T-helper 1 cell treated with Interleukin-12 subunit alpha and Interleukin-12 subunit beta and Interleukin-4 antibody, amounts not matched to agents 30 μg/mL and 1 μg/mL, for 36 hours (primary cell): ENCODE results near the gene PPP1R9B.

ENCODE experiments used
- H3K27ac Mint-ChIP-seq: one replicate; pipeline ENCODE4 v1.8.0; 2021; ENCODE audit warnings: mild to moderate bottlenecking, mixed read lengths
- H3K27me3 Mint-ChIP-seq: one replicate; pipeline ENCODE4 v1.8.0; 2021; ENCODE audit warnings: low read depth, mixed read lengths
- H3K36me3 Mint-ChIP-seq: one replicate; pipeline ENCODE4 v1.8.0; 2021; ENCODE audit warnings: low read depth, mixed read lengths
- H3K4me1 Mint-ChIP-seq: one replicate; pipeline ENCODE4 v1.8.0; 2021; ENCODE audit warnings: low read depth, mixed read lengths
- H3K4me3 Mint-ChIP-seq: one replicate; pipeline ENCODE4 v1.8.0; 2021; ENCODE audit warnings: mild to moderate bottlenecking, moderate library complexity, mixed read lengths
- H3K9me3 Mint-ChIP-seq: one replicate; pipeline ENCODE4 v1.8.0; 2021; ENCODE audit warnings: mixed read lengths

PPP1R9B gene

GRCh38 chr17:50181591-50182560 is 31.4 kb upstream of the PPP1R9B start:
- Mint-ChIP-seq H3K4me3 (no peak overlapping the region), H3K4me1 (peaks cover 26% of the 10 kb centered on the region), H3K27me3 (peaks cover 8% of the 10 kb centered on the region), H3K27ac (no peak overlapping the region), H3K36me3 (no peaks in the 10 kb centered on the region), H3K9me3 (no peaks in the 10 kb centered on the region)

GRCh38 chr17:50181144-50181543 is 30.7 kb upstream of the PPP1R9B start:
- H3K27me3 Mint-ChIP-seq = peaks cover 8% of the 10 kb centered on the region
- no peak overlapping the region for H3K27ac Mint-ChIP-seq
- no peaks in the 10 kb centered on the region for H3K36me3 Mint-ChIP-seq

DNA sequence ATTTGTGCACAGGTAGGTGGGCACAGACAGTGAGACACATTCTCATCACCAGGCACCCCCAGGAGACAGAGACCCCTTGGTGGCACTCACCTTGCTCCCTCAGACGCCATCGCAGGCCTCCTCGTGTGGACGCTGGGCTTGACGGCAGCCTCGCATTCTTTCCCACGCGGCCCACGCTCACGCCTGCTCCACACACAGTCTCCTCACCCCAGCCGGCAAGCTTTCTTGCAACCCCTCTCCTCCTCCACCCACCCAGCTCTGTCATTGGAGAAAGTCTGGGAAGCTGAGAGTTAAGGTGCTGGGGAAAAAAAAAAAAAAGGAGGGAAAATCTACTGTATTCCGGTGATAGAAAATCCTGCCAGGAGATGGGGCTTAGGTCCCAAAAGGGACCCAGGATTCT is 30.1 kb upstream of the PPP1R9B start:
- no peaks in the 10 kb centered on the region for H3K9me3 Mint-ChIP-seq
- no peak overlapping the region for H3K27ac Mint-ChIP-seq
- peaks cover 8% of the 10 kb centered on the region for H3K27me3 Mint-ChIP-seq
- no peaks in the 10 kb centered on the region for H3K36me3 Mint-ChIP-seq
- H3K4me3 Mint-ChIP-seq = no peak overlapping the region
- peaks cover 26% of the 10 kb centered on the region for H3K4me1 Mint-ChIP-seq

More at GRCh38 chr17:50181144-50181543, 30.7 kb upstream of the PPP1R9B start:
- peaks cover 26% of the 10 kb centered on the region for H3K4me1 Mint-ChIP-seq
- no peak overlapping the region for H3K4me3 Mint-ChIP-seq
- no peaks in the 10 kb centered on the region for H3K9me3 Mint-ChIP-seq

GRCh38 chr17:50180111-50180510 is 29.6 kb upstream of the PPP1R9B start:
- H3K4me1 Mint-ChIP-seq = peaks cover 26% of the 10 kb centered on the region
- H3K27me3 Mint-ChIP-seq = peaks cover 8% of the 10 kb centered on the region
- H3K4me3 Mint-ChIP-seq = no peak overlapping the region
- no peaks in the 10 kb centered on the region for H3K36me3 Mint-ChIP-seq
- H3K9me3 Mint-ChIP-seq = no peaks in the 10 kb centered on the region
- H3K27ac Mint-ChIP-seq = peak overlapping the region; percentile 17

- Mint-ChIP-seq H3K27ac (no peak overlapping the region), H3K36me3 (no peaks in the 10 kb centered on the region), H3K9me3 (no peaks in the 10 kb centered on the region), H3K27me3 (peaks cover 8% of the 10 kb centered on the region), H3K4me3 (peak overlapping the region; percentile 6), H3K4me1 (peaks cover 17% of the 10 kb centered on the region)
These were observed 27.7 kb upstream of the PPP1R9B start for GRCh38 chr17:50177983-50178834.

DNA sequence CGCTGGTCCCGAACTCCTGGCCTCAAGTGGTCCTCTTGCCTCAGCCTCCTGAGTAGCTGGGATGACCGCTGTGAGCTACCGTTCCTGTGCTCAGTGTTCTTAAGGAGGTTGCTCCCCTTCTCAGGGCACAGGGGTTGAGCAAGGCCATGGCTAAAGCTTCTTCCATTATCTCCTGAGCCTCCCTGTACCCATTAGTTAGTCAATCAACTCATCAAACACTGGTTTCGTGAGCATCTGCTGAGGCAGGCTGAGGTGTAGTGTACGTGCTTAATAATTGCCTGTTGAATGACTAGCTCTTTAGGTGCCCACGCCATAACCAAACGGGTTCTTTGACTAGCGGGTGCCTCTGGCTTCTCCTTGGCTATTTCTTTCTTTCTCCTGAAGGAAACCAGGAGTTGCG is 27.0 kb upstream of the PPP1R9B start:
- Mint-ChIP-seq H3K4me1 (peaks cover 13% of the 10 kb centered on the region), H3K9me3 (no peaks in the 10 kb centered on the region), H3K27ac (no peak overlapping the region), H3K27me3 (peaks cover 8% of the 10 kb centered on the region), H3K4me3 (no peak overlapping the region), H3K36me3 (no peaks in the 10 kb centered on the region)

GRCh38 chr17:50176559-50177357 is 26.3 kb upstream of the PPP1R9B start:
- no peak overlapping the region for H3K27ac Mint-ChIP-seq
- H3K36me3 Mint-ChIP-seq = no peaks in the 10 kb centered on the region
- H3K4me3 Mint-ChIP-seq = no peak overlapping the region

DNA sequence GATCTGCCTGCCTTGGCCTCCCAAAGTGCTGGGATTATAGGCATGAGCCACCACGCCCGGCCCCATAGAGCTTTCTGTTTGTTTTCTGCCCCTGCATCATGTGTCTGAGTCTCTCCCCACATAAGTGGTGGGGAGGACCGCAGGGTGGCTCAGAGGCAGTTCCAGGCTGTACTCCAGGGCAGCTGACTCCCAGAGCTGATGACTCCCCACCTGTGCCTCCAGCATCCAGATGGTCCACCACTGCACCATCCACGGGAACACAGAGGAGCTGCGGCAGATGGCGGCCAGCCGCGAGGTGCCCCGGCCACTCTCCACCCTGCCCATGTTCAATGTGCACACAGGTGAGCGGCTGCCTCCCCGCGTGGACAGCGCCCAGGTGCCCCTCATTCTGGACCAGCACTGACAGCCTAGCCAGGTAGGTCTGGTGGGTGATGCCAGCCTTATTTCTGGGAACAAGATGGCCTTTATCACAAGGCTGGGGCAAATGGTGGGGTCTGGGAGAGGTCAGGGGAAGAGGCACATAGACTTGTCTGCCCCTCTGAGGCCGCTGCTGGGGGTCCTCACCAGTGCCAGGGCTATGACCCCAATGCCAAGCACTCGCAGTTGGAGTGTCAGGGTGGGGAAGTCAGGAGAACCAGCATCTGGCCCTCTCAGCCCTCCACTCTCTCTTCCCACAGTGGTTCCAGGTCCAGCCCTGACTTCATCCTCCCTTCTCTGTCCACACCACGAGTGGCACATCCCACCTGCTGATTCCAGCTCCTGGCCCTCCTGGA is 24.7 kb upstream of the PPP1R9B start:
- Mint-ChIP-seq H3K36me3 (no peaks in the 10 kb centered on the region), H3K4me1 (peaks cover 11% of the 10 kb centered on the region), H3K9me3 (no peaks in the 10 kb centered on the region), H3K27ac (no peak overlapping the region), H3K27me3 (peaks cover 4% of the 10 kb centered on the region), H3K4me3 (no peak overlapping the region)

More at GRCh38 chr17:50176559-50177357, 26.3 kb upstream of the PPP1R9B start:
- Mint-ChIP-seq H3K4me1 (peaks cover 10% of the 10 kb centered on the region), H3K9me3 (no peaks in the 10 kb centered on the region), H3K27me3 (peaks cover 7% of the 10 kb centered on the region)

DNA sequence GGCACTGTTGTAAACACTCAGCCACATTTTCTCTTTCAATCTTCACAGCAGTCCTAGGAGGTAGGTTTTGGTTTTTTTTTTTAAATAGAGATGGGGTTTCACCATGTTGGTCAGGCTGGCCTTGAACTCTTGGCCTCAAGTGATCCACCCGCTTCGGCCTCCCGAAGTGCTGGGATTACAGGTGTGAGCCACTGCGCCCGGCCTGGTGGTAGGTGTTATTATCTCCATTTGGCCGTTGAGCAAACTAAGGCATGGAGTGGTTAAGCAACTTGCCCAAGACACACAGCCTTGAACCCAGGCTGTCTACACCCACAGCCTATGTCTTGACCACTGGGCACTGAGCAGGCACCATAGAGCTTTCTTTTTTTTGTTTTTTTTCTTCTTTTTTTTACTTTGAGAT is 24.0 kb upstream of the PPP1R9B start:
- peaks cover 5% of the 10 kb centered on the region for H3K27me3 Mint-ChIP-seq
- H3K9me3 Mint-ChIP-seq = no peaks in the 10 kb centered on the region
- no peak overlapping the region for H3K4me3 Mint-ChIP-seq
- no peak overlapping the region for H3K27ac Mint-ChIP-seq
- H3K36me3 Mint-ChIP-seq = no peaks in the 10 kb centered on the region
- H3K4me1 Mint-ChIP-seq = peaks cover 11% of the 10 kb centered on the region

DNA sequence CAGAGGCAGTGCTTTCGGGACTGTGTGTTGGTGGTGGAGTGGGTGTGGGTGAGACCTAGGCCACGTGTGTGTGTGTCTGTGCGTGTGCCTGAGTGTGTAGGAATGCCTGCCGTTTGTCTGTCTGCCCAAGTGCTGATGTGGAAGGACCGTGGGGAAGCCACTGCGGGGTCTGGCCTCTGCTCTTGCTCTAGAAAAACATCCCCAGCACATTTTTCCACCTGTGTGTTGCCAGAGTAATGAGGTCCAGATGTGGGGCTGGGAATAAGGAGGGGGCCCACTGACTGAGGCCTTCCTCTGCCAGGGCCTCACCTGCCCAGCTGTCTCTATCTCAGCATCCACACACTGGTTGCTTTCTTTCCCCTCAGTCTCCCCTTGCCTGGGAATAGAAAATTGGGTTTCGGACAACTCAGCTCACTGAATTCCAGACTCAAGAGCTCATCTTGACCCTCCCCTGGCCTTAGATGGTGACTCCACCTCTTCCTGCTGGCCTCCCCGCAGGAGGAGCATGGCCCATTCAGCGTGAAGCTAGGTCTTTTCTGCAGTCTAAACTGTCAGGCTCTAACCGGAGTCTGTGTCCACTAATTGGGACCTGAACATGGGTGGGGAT is 23.0 kb upstream of the PPP1R9B start:
- Mint-ChIP-seq H3K27ac (no peak overlapping the region), H3K27me3 (peaks cover 11% of the 10 kb centered on the region), H3K4me1 (peaks cover 18% of the 10 kb centered on the region), H3K4me3 (no peak overlapping the region), H3K9me3 (no peaks in the 10 kb centered on the region), H3K36me3 (no peaks in the 10 kb centered on the region)

DNA sequence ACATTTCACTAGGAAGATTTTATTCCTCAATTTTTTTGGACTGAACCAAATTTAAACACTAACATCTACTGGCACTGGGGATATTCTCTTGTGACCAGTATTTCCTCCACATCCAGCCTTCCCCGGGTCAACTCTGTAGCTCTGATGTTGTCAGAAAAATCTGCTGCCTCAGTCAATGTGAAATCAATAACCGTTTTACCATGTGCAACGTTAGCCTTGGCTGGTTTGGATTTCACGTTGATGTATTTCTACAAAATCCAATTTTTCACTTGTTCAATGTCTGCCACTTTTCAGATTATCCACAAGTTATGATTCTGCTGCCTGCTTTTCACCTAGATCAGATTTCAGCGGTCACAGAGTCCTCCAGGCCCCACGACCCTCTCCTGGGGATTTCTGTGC is 22.5 kb upstream of the PPP1R9B start:
- Mint-ChIP-seq H3K4me3 (no peak overlapping the region), H3K4me1 (peaks cover 13% of the 10 kb centered on the region), H3K27me3 (peaks cover 8% of the 10 kb centered on the region), H3K36me3 (no peaks in the 10 kb centered on the region), H3K9me3 (no peaks in the 10 kb centered on the region), H3K27ac (no peak overlapping the region)

- no peak overlapping the region for H3K27ac Mint-ChIP-seq
- no peaks in the 10 kb centered on the region for H3K36me3 Mint-ChIP-seq
These were observed 21.7 kb upstream of the PPP1R9B start for GRCh38 chr17:50172130-50172529.

DNA sequence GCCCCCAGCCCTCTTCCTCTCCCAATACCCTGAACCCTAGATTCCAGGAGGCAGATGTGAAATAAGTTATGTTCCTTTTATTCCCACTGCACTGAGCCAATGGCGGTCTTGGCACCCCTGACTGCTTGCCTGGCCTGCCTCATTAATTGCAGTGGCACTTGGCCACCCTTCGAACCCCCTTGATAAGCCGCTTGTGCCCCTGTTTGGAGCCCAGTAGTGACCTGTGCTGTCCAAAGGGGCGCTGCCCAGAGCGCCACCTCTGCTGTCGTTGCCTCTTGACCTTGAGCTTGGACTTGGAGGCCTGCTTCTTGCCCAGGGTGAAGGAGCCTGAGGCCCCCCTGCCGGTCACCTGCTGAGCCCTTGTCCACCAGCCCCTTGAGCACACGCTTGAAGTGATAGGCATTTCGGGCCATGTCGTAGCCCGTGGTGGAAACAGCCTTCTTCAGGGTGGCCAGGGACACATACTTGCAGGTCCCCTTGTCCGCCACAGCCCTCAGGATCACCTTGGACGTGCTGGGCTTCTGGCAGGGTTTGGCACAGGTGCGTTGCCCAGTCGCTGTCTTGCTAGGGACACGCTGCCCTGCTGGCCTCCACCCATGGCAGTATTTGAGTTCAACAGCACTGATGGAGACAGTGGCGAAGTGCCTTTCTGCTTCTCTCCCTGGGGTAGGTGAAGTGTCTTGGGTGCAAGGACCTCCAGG is 21.0 kb upstream of the PPP1R9B start:
- Mint-ChIP-seq H3K36me3 (no peaks in the 10 kb centered on the region), H3K27ac (peak overlapping the region; percentile 43), H3K27me3 (peaks cover 8% of the 10 kb centered on the region), H3K4me3 (no peak overlapping the region), H3K9me3 (no peaks in the 10 kb centered on the region), H3K4me1 (peaks cover 13% of the 10 kb centered on the region)

More at GRCh38 chr17:50172130-50172529, 21.7 kb upstream of the PPP1R9B start:
- Mint-ChIP-seq H3K27me3 (peaks cover 8% of the 10 kb centered on the region), H3K4me1 (peaks cover 13% of the 10 kb centered on the region), H3K9me3 (no peaks in the 10 kb centered on the region), H3K4me3 (no peak overlapping the region)
